Daoy (cell line): ENCODE results near the gene SLC6A6. TPM values are rescaled to one million over a fixed set of nuclear protein-coding genes. Genes with fewer than 3 reads are reported as not detected.
"Not testable (repeated sequence)": the region's sequence is repeated elsewhere in the genome, so short reads cannot be mapped to it uniquely, and the experiment has no call there.

ENCODE experiments used
- DNase-seq: peaks from one replicate; pipeline ENCODE4 v3.0.0-alpha.2; 2015; ENCODE audit warnings: low read depth
- total RNA-seq: library from RNA; depleted of rRNA; stranded (reverse); fragments of >200 nt; shearing (Covaris generic); gene quantifications from 2 replicates; pipeline ENCODE4 v1.2.3, GENCODE V29; 2014

SLC6A6 gene
- total RNA-seq, 1 experiment from 2014 or later, result 10.8 TPM

- peak; percentile 39 for DNase-seq
Observed at GRCh38 chr3:14435175-14436014, 33.0 kb downstream of the SLC6A6 start.

GRCh38 chr3:14436954-14437281 is 34.5 kb downstream of the SLC6A6 start:
- no peak for DNase-seq

GRCh38 chr3:14437705-14438104 is 35.3 kb downstream of the SLC6A6 start:
- not testable (repeated sequence) for DNase-seq

- DNase-seq, result no peak
Observed at GRCh38 chr3:14438262-14438661, 35.9 kb downstream of the SLC6A6 start.

- no peak for DNase-seq
Observed at GRCh38 chr3:14438929-14439328, 36.5 kb downstream of the SLC6A6 start.

GRCh38 chr3:14439501-14440167 is 37.2 kb downstream of the SLC6A6 start:
- DNase-seq, result peak; percentile 64

GRCh38 chr3:14440168-14440518 is 37.7 kb downstream of the SLC6A6 start:
- no peak for DNase-seq

GRCh38 chr3:14440531-14441239 is 38.3 kb downstream of the SLC6A6 start:
- DNase-seq, result peak; percentile 39

GRCh38 chr3:14441240-14441919 is 39.0 kb downstream of the SLC6A6 start:
- DNase-seq, result no peak

- DNase-seq, result no peak
Observed at GRCh38 chr3:14441920-14442300, 39.5 kb downstream of the SLC6A6 start.

- no peak for DNase-seq
Observed at GRCh38 chr3:14444380-14444779, 42.0 kb downstream of the SLC6A6 start.

- DNase-seq, result no peak
Observed at GRCh38 chr3:14445773-14446172, 43.4 kb downstream of the SLC6A6 start.

- no peak for DNase-seq
Observed at GRCh38 chr3:14446988-14447570, 44.7 kb downstream of the SLC6A6 start.

GRCh38 chr3:14448063-14448462 is 45.7 kb downstream of the SLC6A6 start:
- no peak for DNase-seq

- DNase-seq, result no peak
Observed at GRCh38 chr3:14448756-14449727, 46.6 kb downstream of the SLC6A6 start.

GRCh38 chr3:14450506-14450905 is 48.1 kb downstream of the SLC6A6 start:
- no peak for DNase-seq

- DNase-seq, result no peak
Observed at GRCh38 chr3:14450922-14451606, 48.7 kb downstream of the SLC6A6 start.

- DNase-seq, result peak; percentile 91
Observed at GRCh38 chr3:14451844-14452739, 49.7 kb downstream of the SLC6A6 start.
